ENCODE data around the gene ACSM5.
"Not testable (repeated sequence)": the region's sequence is repeated elsewhere in the genome, so short reads cannot be mapped to it uniquely, and the experiment has no call there.

Gene ACSM5

GRCh38 chr16:20404637-20405036 is 4.7 kb upstream of the ACSM5 start, which contains the start of gene PDILT:
Gene PDILT (minus strand): TSS chr16:20404737. CDS start chr16:20399300, 5,437 bp downstream.
- TF ChIP-seq CTCF (IDR thresholded peaks at IDR 0.05; ENCODE audit: extremely low read depth, insufficient read depth, missing control alignments), result no peak
- DNase-seq (ENCODE audit: low spot score), result no peak
- in situ Hi-C loops (cut with MboI; ENCODE audit: low pct_unique_long_range_greater_than_20kb, low sequenced_read_pairs, unreplicated experiment), result loop anchor here (25.0 kb wide), 1 partner anchor 308 kb away; no protein-coding TSS in a partner anchor

- TF ChIP-seq CTCF (IDR thresholded peaks at IDR 0.05; ENCODE audit: extremely low read depth, insufficient read depth, missing control alignments), result no peak
- peak; percentile 53 for DNase-seq (ENCODE audit: low spot score)
- in situ Hi-C loops (cut with MboI; ENCODE audit: low pct_unique_long_range_greater_than_20kb, low sequenced_read_pairs, unreplicated experiment), result loop anchor here (25.0 kb wide), 1 partner anchor 302 kb away; no protein-coding TSS in a partner anchor
Measured at GRCh38 chr16:20410121-20410723, 888 bp downstream of the ACSM5 start.

- no peak for DNase-seq (ENCODE audit: low spot score)
- no peak for TF ChIP-seq CTCF (IDR thresholded peaks at IDR 0.05; ENCODE audit: extremely low read depth, insufficient read depth, missing control alignments)
- in situ Hi-C loops (cut with MboI; ENCODE audit: low pct_unique_long_range_greater_than_20kb, low sequenced_read_pairs, unreplicated experiment), result loop anchor here (25.0 kb wide), 1 partner anchor 301 kb away; no protein-coding TSS in a partner anchor
Measured at GRCh38 chr16:20411055-20411454, 1.7 kb downstream of the ACSM5 start.

- in situ Hi-C loops (cut with MboI; ENCODE audit: low pct_unique_long_range_greater_than_20kb, low sequenced_read_pairs, unreplicated experiment), result loop anchor here (25.0 kb wide), 1 partner anchor 297 kb away; no protein-coding TSS in a partner anchor
- no peak for DNase-seq (ENCODE audit: low spot score)
- no peak for TF ChIP-seq CTCF (IDR thresholded peaks at IDR 0.05; ENCODE audit: extremely low read depth, insufficient read depth, missing control alignments)
Measured at GRCh38 chr16:20415541-20415940, 6.2 kb downstream of the ACSM5 start.

GRCh38 chr16:20419093-20419492 is 9.8 kb downstream of the ACSM5 start:
- in situ Hi-C loops (cut with MboI; ENCODE audit: low pct_unique_long_range_greater_than_20kb, low sequenced_read_pairs, unreplicated experiment), result loop anchor here (25.0 kb wide), 1 partner anchor 293 kb away; no protein-coding TSS in a partner anchor
- DNase-seq (ENCODE audit: low spot score), result not testable (repeated sequence)

- DNase-seq (ENCODE audit: low spot score), result not testable (repeated sequence)
- in situ Hi-C loops (cut with MboI; ENCODE audit: low pct_unique_long_range_greater_than_20kb, low sequenced_read_pairs, unreplicated experiment), result loop anchor here (25.0 kb wide), 1 partner anchor 291 kb away; no protein-coding TSS in a partner anchor
Measured at GRCh38 chr16:20421748-20422147, 12.4 kb downstream of the ACSM5 start.

- in situ Hi-C loops (cut with MboI; ENCODE audit: low pct_unique_long_range_greater_than_20kb, low sequenced_read_pairs, unreplicated experiment), result loop anchor here (25.0 kb wide), 1 partner anchor 289 kb away; no protein-coding TSS in a partner anchor
- not testable (repeated sequence) for DNase-seq (ENCODE audit: low spot score)
Measured at GRCh38 chr16:20423772-20424128, 14.4 kb downstream of the ACSM5 start.

GRCh38 chr16:20424129-20424866 is 15.0 kb downstream of the ACSM5 start:
- in situ Hi-C loops (cut with MboI; ENCODE audit: low pct_unique_long_range_greater_than_20kb, low sequenced_read_pairs, unreplicated experiment), result loop anchor here (25.0 kb wide), 1 partner anchor 288 kb away; no protein-coding TSS in a partner anchor
- DNase-seq (ENCODE audit: low spot score), result no peak
- TF ChIP-seq CTCF (IDR thresholded peaks at IDR 0.05; ENCODE audit: extremely low read depth, insufficient read depth, missing control alignments), result no peak

- DNase-seq (ENCODE audit: low spot score); in situ Hi-C loops (cut with MboI; ENCODE audit: low pct_unique_long_range_greater_than_20kb, low sequenced_read_pairs, unreplicated experiment): not testable (repeated sequence)
Measured at GRCh38 chr16:20427401-20427797, 18.1 kb downstream of the ACSM5 start.

GRCh38 chr16:20429499-20429898 is 20.2 kb downstream of the ACSM5 start:
- DNase-seq (ENCODE audit: low spot score); in situ Hi-C loops (cut with MboI; ENCODE audit: low pct_unique_long_range_greater_than_20kb, low sequenced_read_pairs, unreplicated experiment): not testable (repeated sequence)

GRCh38 chr16:20430480-20430879 is 21.1 kb downstream of the ACSM5 start:
- in situ Hi-C loops (cut with MboI; ENCODE audit: low pct_unique_long_range_greater_than_20kb, low sequenced_read_pairs, unreplicated experiment); DNase-seq (ENCODE audit: low spot score): not testable (repeated sequence)
